Measurements from ENCODE around the gene MACROD2.

- TF ChIP-seq ZNF70 (CRISPR knock-in tag; IDR thresholded peaks at IDR 0.05) (no peak), ISL1 (CRISPR knock-in tag; IDR thresholded peaks at IDR 0.05) (no peak), BACH2 (CRISPR knock-in tag; IDR thresholded peaks at IDR 0.05; ENCODE audit: borderline replicate concordance) (no peak), OSR1 (CRISPR knock-in tag; IDR thresholded peaks at IDR 0.05) (no peak), ZC3H10 (CRISPR knock-in tag; IDR thresholded peaks at IDR 0.05) (no peak), ZFP30 (CRISPR knock-in tag; IDR thresholded peaks at IDR 0.05) (no peak), ZNF565 (CRISPR knock-in tag; conservative IDR thresholded peaks at IDR 0.05; ENCODE audit: low read depth) (no peak), POU6F1 (CRISPR knock-in tag; IDR thresholded peaks at IDR 0.05; ENCODE audit: borderline replicate concordance, low read depth) (no peak), GLIS3 (CRISPR knock-in tag; IDR thresholded peaks at IDR 0.05) (no peak), PATZ1 (CRISPR knock-in tag; IDR thresholded peaks at IDR 0.05; ENCODE audit: borderline replicate concordance) (no peak), ESRRG (CRISPR knock-in tag; IDR thresholded peaks at IDR 0.05) (no peak), CSDC2 (CRISPR knock-in tag; IDR thresholded peaks at IDR 0.05) (no peak)
Observed at GRCh38 chr20:15951658-15952057, 1956.3 kb downstream of the MACROD2 start.
